Bronchial epithelial cell (primary cell): ENCODE measurements around the gene UHMK1. TPM values are rescaled to one million over a fixed set of nuclear protein-coding genes. Genes with fewer than 3 reads are reported as not detected.

ENCODE experiments used
- DNase-seq: peaks from one replicate; pipeline ENCODE4 v3.0.0-alpha.2; 2010; ENCODE audit warnings: low read depth
- FAIRE-seq: peaks from 2 replicates; lab custom pipeline; 2011; peaks lifted over from hg19 to GRCh38; lab: Jason Lieb, UNC
- H3K27me3 ChIP-seq: 2 replicates; pipeline ENCODE4 v1.5.1; 2011; ENCODE audit warnings: low read length; ENCODE audit not compliant: control insufficient read depth, insufficient read depth
- H3K36me3 ChIP-seq: 2 replicates; pipeline ENCODE4 v1.5.1; 2011; ENCODE audit warnings: low read length; ENCODE audit not compliant: control insufficient read depth, insufficient read depth
- H3K4me3 ChIP-seq: 2 replicates; pipeline ENCODE4 v1.5.1; 2011; ENCODE audit warnings: mild to moderate bottlenecking, low read depth, low read length, control low read depth
- CTCF ChIP-seq: IDR thresholded peaks from 2 replicates; pipeline ENCODE4 v1.5.1; 2011; ENCODE audit warnings: mild to moderate bottlenecking, moderate library complexity, low read length, control low read depth, inconsistent platforms; ENCODE audit not compliant: insufficient read depth, severe bottlenecking
- total RNA-seq: library from RNA; depleted of rRNA; stranded (reverse); fragments of >200 nt; gene quantifications from 2 replicates; pipeline ENCODE4 v1.2.1, GENCODE V29; 2014

Gene UHMK1
- total RNA-seq, 1 donor from 2014 or later = 48.7 TPM

- no peak overlapping the region for H3K4me3 ChIP-seq
- DNase-seq = no peak
Observed at GRCh38 chr1:162554258-162554657, 56.6 kb downstream of the UHMK1 start.

GRCh38 chr1:162557536-162557935 lies 59.9 kb downstream of the UHMK1 start:
- FAIRE-seq = no peak
- H3K4me3 ChIP-seq = no peak overlapping the region
- no peak for DNase-seq
- H3K36me3 ChIP-seq = no peaks in the 10 kb centered on the region
- no peaks in the 10 kb centered on the region for H3K27me3 ChIP-seq
- TF ChIP-seq CTCF = no peak

More at GRCh38 chr1:162554258-162554657, 56.6 kb downstream of the UHMK1 start:
- no peaks in the 10 kb centered on the region for H3K36me3 ChIP-seq
- H3K27me3 ChIP-seq = no peaks in the 10 kb centered on the region
- no peak for FAIRE-seq
- no peak for TF ChIP-seq CTCF

- Histone ChIP-seq H3K36me3 (peaks cover under 1% of the 10 kb centered on the region), H3K4me3 (peak overlapping the region; percentile 80), H3K27me3 (no peaks in the 10 kb centered on the region)
- DNase-seq (no peak), FAIRE-seq (no peak)
- TF ChIP-seq CTCF = no peak
Observed at GRCh38 chr1:162560303-162561036, 62.9 kb downstream of the UHMK1 start.

- peak overlapping the region; percentile 80 for H3K4me3 ChIP-seq
- no peaks in the 10 kb centered on the region for H3K27me3 ChIP-seq
- DNase-seq = peak; percentile 84
- FAIRE-seq = no peak
- peaks cover 3% of the 10 kb centered on the region for H3K36me3 ChIP-seq
- TF ChIP-seq CTCF = no peak
Observed at GRCh38 chr1:162561037-162561615, 63.5 kb downstream of the UHMK1 start.

- Histone ChIP-seq H3K36me3 (peaks cover 3% of the 10 kb centered on the region), H3K4me3 (peak within 1 kb of the TSS; percentile 80), H3K27me3 (no peaks in the 10 kb centered on the region)
- DNase-seq (no peak), FAIRE-seq (no peak)
- TF ChIP-seq CTCF = peak; percentile 10
Observed at GRCh38 chr1:162561616-162562469, 64.2 kb downstream of the UHMK1 start, which contains the start of gene UAP1. Gene UAP1 (plus strand): TSS chr1:162561722. CDS start chr1:162566069, 4,347 bp downstream.
